Activated CD4-positive, CD25-positive, alpha-beta regulatory T cell (primary cell): ENCODE data around the gene MYOG.

Experiments used
- DNase-seq, 4 experiments: peaks; one replicate each; lab custom pipeline; 2025; lab: John Stamatoyannopoulos, UW

The MYOG gene

GRCh38 chr1:203072002-203072602, 13.7 kb downstream of the MYOG start:
- no peak for DNase-seq

- DNase-seq: no peak
These were observed 16.6 kb downstream of the MYOG start for GRCh38 chr1:203069030-203069747.

GRCh38 chr1:203066965-203067364, 18.8 kb downstream of the MYOG start:
- DNase-seq: no peak

- DNase-seq: no peak
These were observed 19.8 kb downstream of the MYOG start for GRCh38 chr1:203065986-203066385.

GRCh38 chr1:203065191-203065590, 20.6 kb downstream of the MYOG start:
- DNase-seq: no peak

- no peak for DNase-seq
These were observed 22.5 kb downstream of the MYOG start for GRCh38 chr1:203063287-203063686.

- DNase-seq: no peak
These were observed 25.7 kb downstream of the MYOG start for GRCh38 chr1:203060115-203060514.

- DNase-seq: no peak
These were observed 26.3 kb downstream of the MYOG start for GRCh38 chr1:203059485-203059884.

GRCh38 chr1:203058676-203058935, 27.2 kb downstream of the MYOG start:
- DNase-seq: no peak

GRCh38 chr1:203057911-203058675, 27.7 kb downstream of the MYOG start:
- DNase-seq: no peak

GRCh38 chr1:203056516-203056915, 29.3 kb downstream of the MYOG start:
- DNase-seq: no peak

GRCh38 chr1:203056012-203056411, 29.8 kb downstream of the MYOG start:
- no peak for DNase-seq

- DNase-seq: no peak
These were observed 30.5 kb downstream of the MYOG start for GRCh38 chr1:203055161-203055799.

GRCh38 chr1:203054642-203055041, 31.2 kb downstream of the MYOG start:
- DNase-seq: no peak

GRCh38 chr1:203054184-203054583, 31.6 kb downstream of the MYOG start:
- no peak for DNase-seq

- DNase-seq: no peak
These were observed 33.2 kb downstream of the MYOG start for GRCh38 chr1:203052601-203053000.

- DNase-seq: no peak
These were observed 33.9 kb downstream of the MYOG start for GRCh38 chr1:203051841-203052324.

GRCh38 chr1:203050826-203051225, 35.0 kb downstream of the MYOG start:
- DNase-seq: no peak

GRCh38 chr1:203049576-203050180, 36.1 kb downstream of the MYOG start:
- no peak for DNase-seq

- DNase-seq: no peak
These were observed 36.7 kb downstream of the MYOG start for GRCh38 chr1:203049077-203049476.

- DNase-seq: no peak
These were observed 37.2 kb downstream of the MYOG start for GRCh38 chr1:203048555-203049051.

- no peak for DNase-seq
These were observed 37.7 kb downstream of the MYOG start for GRCh38 chr1:203048086-203048485.
